Type B pancreatic cell (in vitro differentiated cells): ENCODE measurements around the gene KCTD5. TPM values are rescaled to one million over a fixed set of nuclear protein-coding genes. Genes with fewer than 3 reads are reported as not detected.

Source experiments
- DNase-seq: peaks from one replicate; pipeline ENCODE4 v3.0.0; 2021; ENCODE audit warnings: mixed read lengths; ENCODE audit not compliant: unreplicated experiment; ENCODE audit errors: extremely low spot score
- H3K27ac Mint-ChIP-seq: 2 replicates; pipeline ENCODE4 v1.8.0; 2021; ENCODE audit warnings: mild to moderate bottlenecking, mixed read lengths
- H3K27me3 Mint-ChIP-seq: 2 replicates; pipeline ENCODE4 v1.8.0; 2021; ENCODE audit warnings: mixed read lengths
- H3K36me3 Mint-ChIP-seq: 2 replicates; pipeline ENCODE4 v1.8.0; 2021; ENCODE audit warnings: mixed read lengths
- H3K4me1 Mint-ChIP-seq: one replicate; pipeline ENCODE4 v1.8.0; 2021; ENCODE audit warnings: mixed read lengths; ENCODE audit not compliant: unreplicated experiment
- H3K4me3 Mint-ChIP-seq: 2 replicates; pipeline ENCODE4 v1.8.0; 2021; ENCODE audit warnings: mild to moderate bottlenecking, mixed read lengths
- H3K9me3 Mint-ChIP-seq: 2 replicates; pipeline ENCODE4 v1.8.0; 2021; ENCODE audit warnings: mixed read lengths
- CTCF ChIP-seq: fragments of 200-600 bp; sonication (generic); conservative IDR thresholded peaks from 2 replicates; pipeline ENCODE4 v1.5.0; 2021; ENCODE audit warnings: antibody characterized with exemption, mild to moderate bottlenecking
- total RNA-seq: library from RNA; stranded (reverse); gene quantifications from 2 replicates; pipeline ENCODE4 v1.2.1, GENCODE V29; 2021; ENCODE audit warnings: low replicate concordance

Gene KCTD5
- total RNA-seq, 1 donor from 2014 or later: 25.1 TPM

GRCh38 chr16:2749476-2749875 is 67.2 kb downstream of the KCTD5 start:
- Mint-ChIP-seq H3K4me1 (peaks cover 10% of the 10 kb centered on the region), H3K27ac (no peak overlapping the region), H3K9me3 (no peaks in the 10 kb centered on the region), H3K4me3 (peak overlapping the region; percentile 67), H3K27me3 (no peaks in the 10 kb centered on the region), H3K36me3 (peaks cover 9% of the 10 kb centered on the region)
- no peak for DNase-seq
- no peak for TF ChIP-seq CTCF

- Mint-ChIP-seq H3K27ac (peak overlapping the region; percentile 99), H3K4me3 (peak overlapping the region; percentile 94), H3K9me3 (no peaks in the 10 kb centered on the region), H3K36me3 (peaks cover 13% of the 10 kb centered on the region), H3K27me3 (no peaks in the 10 kb centered on the region), H3K4me1 (peaks cover 14% of the 10 kb centered on the region)
- no peak for TF ChIP-seq CTCF
- no peak for DNase-seq
These were observed 67.6 kb downstream of the KCTD5 start for GRCh38 chr16:2749936-2750335.

- H3K4me1 Mint-ChIP-seq: peaks cover 28% of the 10 kb centered on the region
- no peak for TF ChIP-seq CTCF
These were observed 69.3 kb downstream of the KCTD5 start for GRCh38 chr16:2751577-2752034.

GRCh38 chr16:2752035-2752849 is 69.9 kb downstream of the KCTD5 start, which contains the start of gene SRRM2:
Gene SRRM2 (plus strand): TSS chr16:2752638. CDS start chr16:2756365, 3,727 bp downstream.
- peak; percentile 96 for DNase-seq
- peak within 1 kb of the TSS; percentile 99 for H3K27ac Mint-ChIP-seq
- H3K9me3 Mint-ChIP-seq: no peaks in the 10 kb centered on the region
- peak within 1 kb of the TSS; percentile 94 for H3K4me3 Mint-ChIP-seq
- TF ChIP-seq CTCF: no peak
- peaks cover 34% of the 10 kb centered on the region for H3K36me3 Mint-ChIP-seq
- no peaks in the 10 kb centered on the region for H3K27me3 Mint-ChIP-seq
- peaks cover 34% of the 10 kb centered on the region for H3K4me1 Mint-ChIP-seq

More at GRCh38 chr16:2751577-2752034, 69.3 kb downstream of the KCTD5 start:
- Mint-ChIP-seq H3K9me3 (no peaks in the 10 kb centered on the region), H3K27me3 (no peaks in the 10 kb centered on the region), H3K27ac (peak overlapping the region; percentile 99), H3K36me3 (peaks cover 27% of the 10 kb centered on the region), H3K4me3 (peak overlapping the region; percentile 94)
- DNase-seq: no peak

GRCh38 chr16:2752850-2753732 is 70.8 kb downstream of the KCTD5 start:
- DNase-seq: peak; percentile 90
- Mint-ChIP-seq H3K9me3 (no peaks in the 10 kb centered on the region), H3K27me3 (no peaks in the 10 kb centered on the region), H3K4me1 (peaks cover 38% of the 10 kb centered on the region), H3K27ac (peak overlapping the region; percentile 99), H3K4me3 (peak overlapping the region; percentile 94), H3K36me3 (peaks cover 42% of the 10 kb centered on the region)
- TF ChIP-seq CTCF: no peak
